Effector memory CD8-positive, alpha-beta T cell (primary cell): Measurements from ENCODE around the gene IQCC.
"Not testable (repeated sequence)": the region's sequence is repeated elsewhere in the genome, so short reads cannot be mapped to it uniquely, and the experiment has no call there.

Source experiments
- ATAC-seq: fragments of 150-1000 bp; cut with Tn5 transposase; replicated peaks from 2 replicates; pipeline ENCODE4 v1.10.0; 2021; ENCODE audit warnings: mild to moderate bottlenecking, moderate library complexity
- DNase-seq, 3 experiments: peaks; one replicate each; pipeline ENCODE4 v3.0.0; 2021
- H3K27ac Mint-ChIP-seq, 2 donors: one replicate each; pipeline ENCODE4 v1.8.0; 2022; ENCODE audit warnings: mild to moderate bottlenecking in 2 of 2, mixed read lengths in 2 of 2, moderate library complexity in 2 of 2
- H3K27me3 Mint-ChIP-seq, 2 donors: one replicate each; pipeline ENCODE4 v1.8.0; 2022; ENCODE audit warnings: mixed read lengths in 2 of 2
- H3K36me3 Mint-ChIP-seq: one replicate; pipeline ENCODE4 v1.8.0; 2022; ENCODE audit warnings: mild to moderate bottlenecking, moderate library complexity, mixed read lengths; ENCODE audit not compliant: insufficient read depth
- H3K4me1 Mint-ChIP-seq, 2 donors: one replicate each; pipeline ENCODE4 v1.8.0; 2022; ENCODE audit warnings: low read depth in 2 of 2, mixed read lengths in 2 of 2
- H3K4me3 Mint-ChIP-seq, 2 donors: one replicate each; pipeline ENCODE4 v1.8.0; 2022; ENCODE audit warnings: mild to moderate bottlenecking in 2 of 2, mixed read lengths in 2 of 2, moderate library complexity in 2 of 2
- H3K9me3 Mint-ChIP-seq, 2 donors: one replicate each; pipeline ENCODE4 v1.8.0; 2022; ENCODE audit warnings: mixed read lengths in 2 of 2
- total RNA-seq, 9 experiments: gene quantifications; one replicate each; lab custom pipeline; 2026; lab: John Stamatoyannopoulos, UW

Gene IQCC
- 2.3 to 7.4 (median 3.0) reads per million in 9 experiments for total RNA-seq

GRCh38 chr1:32205401-32206370, at the start of gene IQCC:
TSS of gene IQCC (plus strand) at chr1:32205671. CDS start at chr1:32205682, 11 bp downstream.
- peaks cover 28 to 34% of the 10 kb centered on the region in 2 donors for H3K4me1 Mint-ChIP-seq
- peak within 1 kb of the TSS; percentile 84 to 88 for H3K4me3 Mint-ChIP-seq
- DNase-seq (peak; percentile 78 to 84 (median 79)), ATAC-seq (peak; percentile 67)
- H3K36me3 Mint-ChIP-seq, result peaks cover 18% of the 10 kb centered on the region
- H3K27me3 Mint-ChIP-seq, result no peaks in the 10 kb centered on the region
- peak within 1 kb of the TSS; percentile 91 to 94 for H3K27ac Mint-ChIP-seq
- no peaks in the 10 kb centered on the region for H3K9me3 Mint-ChIP-seq

DNA sequence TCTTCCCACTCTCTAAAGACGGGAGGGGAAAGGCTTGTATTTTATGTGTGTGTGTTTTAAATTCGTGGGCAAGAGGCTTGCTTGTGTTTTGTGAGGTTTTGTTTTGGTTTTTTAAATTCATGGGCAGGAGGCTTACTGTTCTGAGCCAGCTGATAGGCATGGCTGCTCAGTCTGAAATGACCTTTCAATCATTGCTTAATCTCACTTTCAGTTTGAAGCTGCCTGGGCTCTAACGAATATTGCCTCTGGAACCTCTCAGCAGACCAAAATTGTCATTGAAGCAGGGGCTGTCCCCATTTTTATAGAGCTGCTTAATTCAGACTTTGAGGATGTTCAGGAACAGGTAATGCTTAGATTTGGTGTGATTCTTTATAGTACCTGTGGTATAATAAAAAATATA, 46.3 kb upstream of the IQCC start:
- H3K4me1 Mint-ChIP-seq, result no peaks in the 10 kb centered on the region
- peaks cover 88% of the 10 kb centered on the region for H3K36me3 Mint-ChIP-seq
- H3K27me3 Mint-ChIP-seq, result no peaks in the 10 kb centered on the region
- H3K27ac Mint-ChIP-seq, result peak overlapping the region in 1 of 2 donors; percentile 22
- H3K4me3 Mint-ChIP-seq, result no peak overlapping the region
- no peaks in the 10 kb centered on the region for H3K9me3 Mint-ChIP-seq
- ATAC-seq (no peak), DNase-seq (no peak)

DNA sequence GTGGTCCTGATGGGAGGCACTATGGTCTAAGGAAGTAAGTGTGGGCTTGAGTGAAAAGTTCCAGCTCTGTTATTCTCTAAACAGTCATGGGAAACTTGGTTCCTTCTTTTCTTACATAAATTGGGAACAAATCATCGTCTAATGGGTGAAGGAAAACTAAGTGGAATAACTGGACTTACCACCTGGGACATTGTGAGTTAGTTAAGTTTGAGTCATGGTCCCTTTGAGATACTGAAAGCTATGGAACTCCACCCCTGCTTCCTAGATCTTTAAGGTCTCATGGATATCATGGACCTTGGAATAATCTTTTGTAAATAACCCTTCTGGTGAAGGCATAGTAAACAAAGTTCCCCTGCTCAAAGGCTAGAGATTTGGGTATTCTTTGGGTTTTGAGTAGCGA, 42.1 kb upstream of the IQCC start:
- ATAC-seq (no peak), DNase-seq (no peak)
- Mint-ChIP-seq H3K36me3 (peaks cover 87% of the 10 kb centered on the region), H3K27ac (no peak overlapping the region), H3K9me3 (no peaks in the 10 kb centered on the region), H3K4me1 (no peaks in the 10 kb centered on the region), H3K4me3 (no peak overlapping the region), H3K27me3 (no peaks in the 10 kb centered on the region)

DNA sequence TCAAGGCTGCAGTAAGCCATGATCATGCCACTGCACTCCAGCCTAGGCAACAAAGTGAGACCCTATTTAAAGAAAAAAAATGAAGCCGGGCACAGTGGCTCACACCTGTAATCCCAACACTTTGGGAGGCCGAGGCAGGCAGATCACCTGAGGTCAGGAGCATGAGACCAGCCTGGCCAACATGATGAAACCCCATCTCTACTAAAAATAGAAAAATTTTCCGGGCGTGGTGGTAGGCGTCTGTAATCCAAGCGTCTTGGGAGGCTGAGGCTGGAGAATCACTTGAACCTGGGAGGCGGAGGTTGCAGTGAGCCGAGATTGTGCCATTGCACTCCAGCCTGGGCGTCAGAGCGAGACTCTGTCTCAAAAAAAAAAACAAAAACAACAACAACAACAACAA, 39.8 kb upstream of the IQCC start:
- not testable (repeated sequence) for H3K27ac Mint-ChIP-seq
- peaks cover 84% of the 10 kb centered on the region for H3K36me3 Mint-ChIP-seq

GRCh38 chr1:32170991-32171390, 34.5 kb upstream of the IQCC start:
- H3K36me3 Mint-ChIP-seq, result peaks cover 70% of the 10 kb centered on the region
- H3K27me3 Mint-ChIP-seq, result no peaks in the 10 kb centered on the region
- peaks cover 2 to 5% of the 10 kb centered on the region in 2 donors for H3K4me1 Mint-ChIP-seq
- DNase-seq (no peak), ATAC-seq (no peak)
- H3K9me3 Mint-ChIP-seq, result no peaks in the 10 kb centered on the region
- H3K27ac Mint-ChIP-seq, result peak overlapping the region in 1 of 2 donors; percentile 19
- no peak overlapping the region for H3K4me3 Mint-ChIP-seq

More for the DNA sequence above, 39.8 kb upstream of the IQCC start:
- H3K4me3 Mint-ChIP-seq, H3K9me3 Mint-ChIP-seq, DNase-seq, H3K4me1 Mint-ChIP-seq, H3K27me3 Mint-ChIP-seq, ATAC-seq: not testable (repeated sequence)

- H3K4me3 Mint-ChIP-seq, result no peak overlapping the region
- H3K36me3 Mint-ChIP-seq, result peaks cover 52% of the 10 kb centered on the region
- peaks cover 2 to 5% of the 10 kb centered on the region in 2 donors for H3K4me1 Mint-ChIP-seq
- DNase-seq (no peak), ATAC-seq (no peak)
- peak overlapping the region in 1 of 2 donors; percentile 64 for H3K27ac Mint-ChIP-seq
- H3K27me3 Mint-ChIP-seq, result no peaks in the 10 kb centered on the region
- H3K9me3 Mint-ChIP-seq, result no peaks in the 10 kb centered on the region
Measured at GRCh38 chr1:32172621-32173245, 32.7 kb upstream of the IQCC start.

DNA sequence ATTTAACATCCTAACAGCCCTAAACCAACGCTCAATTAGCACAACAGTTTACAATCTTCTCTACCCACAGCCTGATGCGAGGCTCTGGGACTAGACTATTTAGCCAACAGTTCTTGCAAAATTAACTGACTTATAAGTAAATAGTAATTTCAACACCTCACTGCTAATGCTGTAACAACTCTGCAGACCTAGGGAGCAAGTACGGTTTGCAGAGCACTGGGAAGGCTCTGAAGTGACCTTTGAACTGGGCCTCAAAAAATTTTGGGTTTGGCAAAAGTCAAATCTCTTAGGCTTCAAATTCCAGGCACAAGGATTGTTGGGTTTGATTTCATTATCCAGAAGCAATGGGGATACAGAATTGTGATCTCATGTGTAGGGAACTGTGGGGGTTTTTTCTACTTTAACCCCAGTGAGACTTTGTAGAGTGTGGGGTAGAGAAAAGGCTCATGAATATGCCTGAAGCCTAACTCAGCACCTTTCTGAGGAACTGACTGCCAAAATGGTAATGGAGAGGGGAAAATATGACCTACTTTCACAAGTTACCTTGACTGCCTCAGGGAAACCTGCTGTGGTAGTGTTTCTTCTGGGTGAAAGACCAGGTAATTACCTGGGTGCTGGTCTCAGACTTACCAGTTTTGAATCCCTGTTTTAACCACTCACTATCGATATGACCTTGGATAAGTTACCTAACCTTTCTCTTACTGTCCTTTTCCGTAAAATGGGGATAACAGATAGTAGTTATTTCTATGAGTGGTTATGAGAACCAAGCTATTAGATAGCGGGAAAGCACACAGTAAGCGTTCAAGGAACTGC, 26.9 kb upstream of the IQCC start:
- ATAC-seq (no peak), DNase-seq (no peak)
- Mint-ChIP-seq H3K4me3 (peak overlapping the region; percentile 94 to 96), H3K27ac (peak overlapping the region; percentile 94 to 96), H3K9me3 (no peaks in the 10 kb centered on the region), H3K36me3 (peaks cover 46% of the 10 kb centered on the region), H3K27me3 (no peaks in the 10 kb centered on the region), H3K4me1 (peaks cover 25 to 27% of the 10 kb centered on the region in 2 donors)

DNA sequence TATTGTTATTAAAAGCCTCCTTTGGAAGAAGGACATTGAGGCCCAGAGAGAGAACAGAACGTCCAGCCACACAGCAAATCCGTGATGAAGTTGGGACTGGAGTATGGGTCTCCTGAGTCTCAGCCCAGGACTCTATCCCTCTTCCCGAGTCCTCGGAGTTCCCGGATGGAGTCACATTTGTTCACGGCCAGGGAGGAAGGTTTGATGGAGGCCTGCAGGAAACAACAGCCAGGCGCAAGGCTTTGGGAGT, 26.4 kb upstream of the IQCC start:
- no peaks in the 10 kb centered on the region for H3K9me3 Mint-ChIP-seq
- H3K27me3 Mint-ChIP-seq, result no peaks in the 10 kb centered on the region
- DNase-seq, result no peak
- H3K36me3 Mint-ChIP-seq, result peaks cover 51% of the 10 kb centered on the region
- peak overlapping the region; percentile 94 to 96 for H3K27ac Mint-ChIP-seq
- peak overlapping the region; percentile 94 to 96 for H3K4me3 Mint-ChIP-seq
- no peak for ATAC-seq
- H3K4me1 Mint-ChIP-seq, result peaks cover 28 to 29% of the 10 kb centered on the region in 2 donors

DNA sequence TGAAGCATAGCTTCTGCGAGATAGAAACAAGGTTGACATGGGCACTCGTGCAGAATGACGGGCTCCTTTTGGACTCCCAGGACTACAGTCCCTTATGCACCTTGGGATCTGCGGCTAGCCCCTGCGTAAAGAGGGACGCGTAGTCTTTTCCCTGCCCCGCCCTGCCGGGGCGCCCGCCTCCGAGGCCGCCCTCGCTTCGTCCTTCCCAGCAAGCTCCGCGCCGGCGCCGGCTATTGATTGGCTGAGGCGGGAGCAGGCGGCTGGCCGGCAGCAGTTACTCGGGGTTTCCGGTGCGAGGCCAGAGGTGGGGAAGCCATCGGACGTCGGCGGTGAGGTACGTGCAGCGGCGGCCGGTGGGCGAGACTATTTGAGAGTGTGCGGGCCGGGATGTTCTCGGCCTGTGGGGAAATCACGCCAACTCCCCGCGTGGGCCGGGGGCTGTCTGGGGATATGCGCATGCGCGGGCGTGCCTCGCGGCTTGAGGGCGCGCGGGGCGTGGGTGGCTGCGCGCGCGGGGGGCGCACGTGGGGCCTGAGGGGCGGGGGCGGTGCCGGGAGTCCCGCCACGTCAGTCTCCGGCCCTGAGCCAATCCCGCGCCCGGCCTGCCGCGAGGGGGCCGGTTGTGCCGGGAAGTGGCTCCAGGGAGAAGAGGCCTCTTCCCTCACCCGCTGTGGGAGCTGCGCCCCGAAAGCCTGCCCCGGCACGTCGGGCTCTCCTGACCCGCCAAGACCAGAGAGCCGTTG, 25.9 kb upstream of the IQCC start, which contains the start of gene TXLNA:
TXLNA (plus strand) TSS at position 233 of the 743 bp plus-strand sequence. CDS start 671 bp downstream, outside the sequence.
- H3K36me3 Mint-ChIP-seq, result peaks cover 56% of the 10 kb centered on the region
- peak; percentile 85 for ATAC-seq
- H3K9me3 Mint-ChIP-seq, result no peaks in the 10 kb centered on the region

DNA sequence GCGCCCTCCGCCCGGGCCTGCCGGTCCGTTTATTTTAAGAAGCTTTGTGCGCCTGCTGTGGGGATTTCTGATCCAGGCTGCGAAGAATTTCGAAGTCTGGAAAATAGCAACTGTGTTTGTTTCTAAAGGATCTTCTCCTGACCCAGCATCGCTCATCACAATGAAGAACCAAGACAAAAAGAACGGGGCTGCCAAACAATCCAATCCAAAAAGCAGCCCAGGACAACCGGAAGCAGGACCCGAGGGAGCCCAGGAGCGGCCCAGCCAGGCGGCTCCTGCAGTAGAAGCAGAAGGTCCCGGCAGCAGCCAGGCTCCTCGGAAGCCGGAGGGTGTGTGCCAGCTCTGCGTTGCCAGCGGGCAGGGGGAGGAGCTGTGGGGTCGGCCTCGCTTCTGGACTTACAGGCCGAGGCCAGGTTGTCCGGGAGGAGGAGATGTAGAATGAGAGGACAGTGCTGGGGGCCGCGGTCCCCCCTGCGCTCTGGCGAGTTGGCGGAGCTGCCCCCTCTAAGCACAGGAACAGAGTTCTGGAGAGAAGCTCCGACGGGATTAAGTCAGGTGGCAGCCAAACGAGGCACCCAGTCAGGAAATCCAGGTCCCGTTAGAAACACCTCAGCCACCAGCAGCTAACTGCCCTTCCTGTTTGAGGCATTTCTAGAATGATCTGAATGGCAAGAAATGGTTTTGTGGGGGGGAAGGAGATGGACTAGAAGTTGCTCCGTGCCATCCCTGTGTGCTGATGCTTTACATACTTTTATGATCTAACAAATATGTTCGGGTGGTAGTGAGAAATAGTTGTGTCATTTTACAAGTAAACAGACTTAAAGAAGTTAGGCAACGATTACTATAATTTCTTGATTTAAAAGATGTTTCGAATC, 25.0 kb upstream of the IQCC start:
- DNase-seq (peak in 1 of 3 experiments; percentile 15), ATAC-seq (peak; percentile 16)
- no peaks in the 10 kb centered on the region for H3K27me3 Mint-ChIP-seq
- H3K36me3 Mint-ChIP-seq, result peaks cover 58% of the 10 kb centered on the region
- peak overlapping the region; percentile 94 to 96 for H3K27ac Mint-ChIP-seq
- no peaks in the 10 kb centered on the region for H3K9me3 Mint-ChIP-seq
- peak overlapping the region; percentile 94 to 96 for H3K4me3 Mint-ChIP-seq
- H3K4me1 Mint-ChIP-seq, result peaks cover 33 to 34% of the 10 kb centered on the region in 2 donors

More for the DNA sequence above, 25.9 kb upstream of the IQCC start, which contains the start of gene TXLNA:
- DNase-seq, result peak; percentile 77 to 80 (median 78)
- Mint-ChIP-seq H3K27me3 (no peaks in the 10 kb centered on the region), H3K4me1 (peaks cover 32 to 33% of the 10 kb centered on the region in 2 donors), H3K27ac (peak within 1 kb of the TSS; percentile 94 to 96), H3K4me3 (peak within 1 kb of the TSS; percentile 94 to 96)

GRCh38 chr1:32181065-32181464, 24.4 kb upstream of the IQCC start:
- no peak for ATAC-seq
- peaks cover 64% of the 10 kb centered on the region for H3K36me3 Mint-ChIP-seq
- no peaks in the 10 kb centered on the region for H3K9me3 Mint-ChIP-seq
- peak overlapping the region; percentile 94 to 96 for H3K27ac Mint-ChIP-seq
- H3K4me1 Mint-ChIP-seq, result peaks cover 36% of the 10 kb centered on the region in 2 donors
- no peaks in the 10 kb centered on the region for H3K27me3 Mint-ChIP-seq
- peak overlapping the region; percentile 94 to 96 for H3K4me3 Mint-ChIP-seq
- no peak for DNase-seq

DNA sequence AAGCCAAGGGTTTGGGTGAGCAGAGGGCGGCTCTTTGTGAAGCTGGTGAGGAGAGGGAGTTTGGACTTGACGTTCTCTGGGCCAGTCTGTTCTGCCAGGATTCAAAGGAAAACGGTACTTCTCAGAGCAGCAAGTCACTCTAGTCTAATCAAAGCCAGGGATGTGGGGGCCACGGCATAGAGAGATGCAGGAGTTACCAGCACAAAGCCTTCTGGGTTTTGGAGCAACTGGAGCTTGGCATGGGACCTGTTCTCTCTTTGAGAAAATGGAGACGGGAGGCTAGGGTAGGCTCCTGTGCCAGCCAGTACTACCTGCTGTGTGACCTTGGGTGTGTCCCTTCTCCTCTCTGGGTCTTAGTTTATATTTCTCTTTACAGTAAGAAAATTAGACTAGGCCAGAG, 23.9 kb upstream of the IQCC start:
- Mint-ChIP-seq H3K36me3 (peaks cover 64% of the 10 kb centered on the region), H3K4me1 (peaks cover 40 to 41% of the 10 kb centered on the region in 2 donors)

More for the DNA sequence above, 23.9 kb upstream of the IQCC start:
- ATAC-seq, result no peak
- no peaks in the 10 kb centered on the region for H3K9me3 Mint-ChIP-seq
- peak overlapping the region; percentile 94 to 96 for H3K27ac Mint-ChIP-seq
- H3K27me3 Mint-ChIP-seq, result no peaks in the 10 kb centered on the region
- H3K4me3 Mint-ChIP-seq, result peak overlapping the region; percentile 94 to 96
- no peak for DNase-seq
